ENCODE results near the gene CSTPP1. TPM values are rescaled to one million over a fixed set of nuclear protein-coding genes. Genes with fewer than 3 reads are reported as not detected.

The CSTPP1 gene
- total RNA-seq, 1 donor from 2014 or later, result 58.5 TPM

- Mint-ChIP-seq H3K27ac (ENCODE audit: unreplicated experiment) (peak overlapping the region; percentile 39), H3K4me3 (peak overlapping the region; percentile 11), H3K36me3 (ENCODE audit: low read depth) (no peaks in the 10 kb centered on the region), H3K27me3 (ENCODE audit: low read depth) (no peaks in the 10 kb centered on the region), H3K4me1 (peaks cover 36% of the 10 kb centered on the region), H3K9me3 (no peaks in the 10 kb centered on the region)
- DNase-seq (ENCODE audit: low read depth, low spot score), result no peak
- TF ChIP-seq CTCF (conservative IDR thresholded peaks at IDR 0.05), result no peak
Observed at GRCh38 chr11:47020793-47021526, 84.4 kb downstream of the CSTPP1 start.

GRCh38 chr11:47021527-47021818, 84.9 kb downstream of the CSTPP1 start:
- Mint-ChIP-seq H3K4me3 (peak overlapping the region; percentile 11), H3K4me1 (peaks cover 39% of the 10 kb centered on the region), H3K27me3 (ENCODE audit: low read depth) (no peaks in the 10 kb centered on the region), H3K27ac (ENCODE audit: unreplicated experiment) (peak overlapping the region; percentile 39), H3K9me3 (no peaks in the 10 kb centered on the region), H3K36me3 (ENCODE audit: low read depth) (no peaks in the 10 kb centered on the region)
- no peak for DNase-seq (ENCODE audit: low read depth, low spot score)
- no peak for TF ChIP-seq CTCF (conservative IDR thresholded peaks at IDR 0.05)

GRCh38 chr11:47021965-47022364, 85.4 kb downstream of the CSTPP1 start:
- Mint-ChIP-seq H3K4me3 (peak overlapping the region; percentile 31), H3K27ac (ENCODE audit: unreplicated experiment) (peak overlapping the region; percentile 88), H3K36me3 (ENCODE audit: low read depth) (no peaks in the 10 kb centered on the region), H3K27me3 (ENCODE audit: low read depth) (no peaks in the 10 kb centered on the region), H3K9me3 (no peaks in the 10 kb centered on the region), H3K4me1 (peaks cover 40% of the 10 kb centered on the region)
- DNase-seq (ENCODE audit: low read depth, low spot score), result no peak
- TF ChIP-seq CTCF (conservative IDR thresholded peaks at IDR 0.05), result no peak

- Mint-ChIP-seq H3K4me1 (peaks cover 18% of the 10 kb centered on the region), H3K36me3 (ENCODE audit: low read depth) (no peaks in the 10 kb centered on the region), H3K27ac (ENCODE audit: unreplicated experiment) (no peak overlapping the region), H3K9me3 (no peaks in the 10 kb centered on the region), H3K4me3 (no peak overlapping the region), H3K27me3 (ENCODE audit: low read depth) (no peaks in the 10 kb centered on the region)
- DNase-seq (ENCODE audit: low read depth, low spot score), result no peak
- no peak for TF ChIP-seq CTCF (conservative IDR thresholded peaks at IDR 0.05)
Observed at GRCh38 chr11:47028195-47029093, 91.9 kb downstream of the CSTPP1 start.

- H3K4me1 Mint-ChIP-seq, result peaks cover 6% of the 10 kb centered on the region
- no peak for TF ChIP-seq CTCF (conservative IDR thresholded peaks at IDR 0.05)
- no peak overlapping the region for H3K4me3 Mint-ChIP-seq
- no peak overlapping the region for H3K27ac Mint-ChIP-seq (ENCODE audit: unreplicated experiment)
- peaks cover 2% of the 10 kb centered on the region for H3K9me3 Mint-ChIP-seq
- no peak for DNase-seq (ENCODE audit: low read depth, low spot score)
- peaks cover 12% of the 10 kb centered on the region for H3K36me3 Mint-ChIP-seq (ENCODE audit: low read depth)
- no peaks in the 10 kb centered on the region for H3K27me3 Mint-ChIP-seq (ENCODE audit: low read depth)
Observed at GRCh38 chr11:47033439-47033838, 96.9 kb downstream of the CSTPP1 start.

All from neural crest cell (in vitro differentiated cells).